GM19328 (cell line): Measurements from ENCODE around the gene RHBDF2.
"Not testable (repeated sequence)": the region's sequence is repeated elsewhere in the genome, so short reads cannot be mapped to it uniquely, and the experiment has no call there.

Source experiments
- ATAC-seq: cut with Tn5 transposase; IDR thresholded peaks from one replicate; pipeline ENCODE4 v1.9.1; 2021; ENCODE audit warnings: mild to moderate bottlenecking, moderate library complexity; ENCODE audit not compliant: unreplicated experiment

Gene RHBDF2

DNA sequence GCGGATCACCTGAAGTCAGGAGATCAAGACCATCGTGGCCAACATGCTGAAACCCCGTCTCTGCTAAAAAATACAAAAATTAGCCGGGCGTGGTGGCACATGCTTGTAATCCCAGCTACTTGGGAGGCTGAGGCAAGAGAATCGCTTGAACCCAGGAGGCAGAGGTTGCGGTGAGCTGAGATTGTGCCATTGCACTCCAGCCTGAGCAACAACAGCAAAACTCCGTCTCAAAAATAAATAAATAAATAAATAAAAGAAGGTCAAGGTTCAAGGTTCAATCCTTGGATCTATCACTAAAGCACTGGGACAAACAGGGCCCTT is 24.2 kb upstream of the RHBDF2 start:
- ATAC-seq = not testable (repeated sequence)

DNA sequence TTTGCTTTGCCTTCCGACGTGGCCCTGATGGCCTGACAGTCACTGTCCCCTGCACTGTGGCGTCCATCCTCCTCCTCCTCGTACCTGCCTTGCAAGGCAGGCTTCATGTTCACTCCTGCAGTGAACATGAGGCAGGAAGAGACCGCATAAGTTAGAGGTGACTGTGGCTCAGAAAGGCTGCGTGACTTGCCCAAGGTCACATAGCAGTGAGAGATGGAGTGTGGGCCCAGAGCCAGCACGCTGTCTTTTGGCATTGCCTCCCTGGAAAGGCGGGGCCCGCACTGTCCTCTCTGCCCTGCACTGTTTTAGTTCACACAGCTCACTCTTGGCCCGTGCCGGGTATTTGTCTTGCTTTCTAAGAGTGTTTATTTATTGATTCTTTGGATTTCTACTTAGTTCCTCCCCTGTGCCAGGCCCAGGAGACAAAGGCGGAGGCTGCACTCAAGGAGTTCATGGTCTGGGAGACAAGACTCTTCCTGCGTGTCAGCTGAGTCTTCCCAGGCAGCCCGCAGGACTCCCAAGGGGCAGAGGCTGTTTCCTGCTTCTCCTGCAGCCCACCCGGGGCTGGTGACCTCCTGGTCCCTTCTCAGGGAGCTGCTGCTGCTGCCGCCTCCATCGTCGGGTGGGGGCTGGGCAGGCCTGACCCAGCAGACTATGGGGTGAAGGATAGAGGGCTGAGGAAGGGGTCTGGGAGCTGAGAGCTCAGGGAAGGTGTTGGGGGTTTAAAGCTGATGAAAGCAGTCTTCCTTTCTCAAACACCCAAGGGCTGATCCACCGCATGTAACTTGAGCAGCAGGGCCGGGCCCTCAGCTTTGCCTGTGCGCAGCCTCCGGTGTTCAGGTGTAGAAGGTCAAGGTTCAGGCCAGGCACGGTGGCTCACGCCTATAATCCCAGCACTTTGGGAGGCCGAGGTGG is 23.6 kb upstream of the RHBDF2 start:
- ATAC-seq = no peak

DNA sequence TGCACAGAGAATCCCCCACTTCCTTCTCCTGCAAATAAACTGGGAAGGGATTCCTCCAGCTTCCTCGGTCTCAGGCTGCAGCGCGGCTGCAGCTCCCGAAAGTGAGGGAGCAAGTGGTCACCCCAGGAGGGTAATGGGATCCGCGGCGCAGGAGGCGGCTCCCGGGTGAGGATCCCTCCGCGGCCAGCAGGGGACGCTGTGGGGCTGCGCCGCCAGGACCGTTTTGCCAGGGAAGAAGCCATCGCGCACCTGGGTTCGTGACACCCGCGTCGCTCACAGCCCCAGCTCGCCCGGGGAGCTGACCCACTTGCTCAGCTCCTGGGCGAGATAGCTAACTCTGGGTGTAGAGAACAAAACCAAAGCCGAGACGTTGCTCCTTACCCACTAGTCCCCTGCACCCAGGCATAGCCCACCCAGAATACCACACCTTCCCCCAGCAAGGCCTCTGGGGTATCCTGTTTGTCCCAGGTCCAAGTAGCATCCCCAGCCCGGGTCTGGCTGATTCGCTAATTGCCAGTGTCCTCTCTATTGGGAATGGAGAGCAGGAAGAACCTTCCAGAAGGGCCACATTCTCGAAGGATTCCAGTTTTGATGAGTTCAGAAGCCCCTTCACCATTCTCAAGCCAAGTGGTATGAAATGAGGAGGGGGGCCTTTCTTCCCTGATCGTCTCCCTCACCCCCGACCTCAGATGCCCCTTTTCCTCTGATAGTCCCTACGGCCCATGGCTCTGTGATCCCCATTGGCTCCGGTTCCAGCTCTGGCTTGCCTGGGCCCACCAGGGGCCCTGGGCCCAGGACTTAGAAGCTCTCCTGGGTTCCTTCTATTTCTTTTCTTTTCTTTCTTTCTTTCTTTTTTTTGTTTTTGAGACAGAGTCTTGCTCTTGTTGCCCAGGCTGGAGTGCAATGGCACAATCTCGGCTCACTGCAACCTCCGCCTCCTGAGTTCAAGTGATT is 22.1 kb upstream of the RHBDF2 start:
- ATAC-seq = no peak

DNA sequence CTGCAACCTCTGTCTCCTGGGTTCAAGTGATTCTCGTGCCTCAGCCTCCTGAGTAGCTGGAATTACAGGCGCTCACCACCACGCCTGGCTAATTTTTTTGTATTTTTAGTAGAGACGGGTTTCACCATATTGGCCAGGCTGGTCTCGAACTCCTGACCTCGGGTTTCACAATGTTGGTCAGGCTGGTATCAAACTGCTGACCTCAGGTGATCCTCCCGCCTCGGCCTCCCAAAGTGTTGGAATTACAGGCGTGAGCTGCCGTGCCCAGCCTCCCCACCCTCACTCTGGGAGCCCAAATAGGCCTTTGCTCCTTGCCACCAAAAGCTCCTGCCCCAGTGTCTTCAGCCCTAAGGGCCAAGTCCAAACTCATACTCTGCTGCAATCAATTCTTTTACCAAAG is 20.5 kb upstream of the RHBDF2 start:
- ATAC-seq = not testable (repeated sequence)

GRCh38 chr17:76521262-76521661 is 20.0 kb upstream of the RHBDF2 start:
- ATAC-seq = no peak

- ATAC-seq = no peak
Measured at GRCh38 chr17:76519048-76519966, 18.1 kb upstream of the RHBDF2 start.

- ATAC-seq = no peak
Measured at GRCh38 chr17:76517638-76518038, 16.4 kb upstream of the RHBDF2 start.

DNA sequence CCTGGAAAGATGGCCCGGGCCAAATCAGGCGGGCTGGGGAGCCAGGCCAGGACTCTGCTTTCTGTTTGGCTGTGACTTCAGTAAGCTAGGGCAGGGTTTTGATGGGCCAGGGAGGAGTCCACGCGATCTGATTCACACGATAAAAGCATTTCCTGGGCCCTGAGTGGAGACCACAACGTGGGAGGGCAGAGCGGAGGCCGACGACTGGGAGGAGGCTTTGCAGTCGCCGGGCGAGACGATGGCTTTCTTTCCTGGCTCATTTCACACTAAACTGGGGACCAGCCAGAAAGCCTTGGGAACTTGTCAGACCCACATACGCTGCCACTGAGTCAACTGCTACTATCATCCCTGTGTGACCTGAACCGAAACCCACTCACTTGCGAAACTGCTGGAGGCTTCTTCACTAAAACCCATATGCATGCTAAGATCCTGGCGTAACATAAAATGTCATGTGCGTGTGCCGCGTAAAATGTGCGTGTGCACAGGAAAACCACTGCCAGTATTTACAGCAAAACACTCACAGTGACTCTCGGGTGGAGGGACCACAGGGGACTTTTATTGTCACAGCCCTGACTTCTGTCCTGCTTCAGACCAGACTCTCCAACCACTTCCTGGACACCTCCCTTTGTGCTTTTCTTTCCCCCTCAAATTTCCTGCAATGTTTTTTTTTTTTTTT is 14.2 kb upstream of the RHBDF2 start:
- no peak for ATAC-seq

- not testable (repeated sequence) for ATAC-seq
Measured at GRCh38 chr17:76514355-76514754, 13.1 kb upstream of the RHBDF2 start.

- no peak for ATAC-seq
Measured at GRCh38 chr17:76513306-76513692, 12.1 kb upstream of the RHBDF2 start.

- ATAC-seq = no peak
Measured at GRCh38 chr17:76512366-76513305, 11.4 kb upstream of the RHBDF2 start.

GRCh38 chr17:76511668-76512365 is 10.6 kb upstream of the RHBDF2 start:
- no peak for ATAC-seq

GRCh38 chr17:76510831-76511244 is 9.6 kb upstream of the RHBDF2 start:
- no peak for ATAC-seq

DNA sequence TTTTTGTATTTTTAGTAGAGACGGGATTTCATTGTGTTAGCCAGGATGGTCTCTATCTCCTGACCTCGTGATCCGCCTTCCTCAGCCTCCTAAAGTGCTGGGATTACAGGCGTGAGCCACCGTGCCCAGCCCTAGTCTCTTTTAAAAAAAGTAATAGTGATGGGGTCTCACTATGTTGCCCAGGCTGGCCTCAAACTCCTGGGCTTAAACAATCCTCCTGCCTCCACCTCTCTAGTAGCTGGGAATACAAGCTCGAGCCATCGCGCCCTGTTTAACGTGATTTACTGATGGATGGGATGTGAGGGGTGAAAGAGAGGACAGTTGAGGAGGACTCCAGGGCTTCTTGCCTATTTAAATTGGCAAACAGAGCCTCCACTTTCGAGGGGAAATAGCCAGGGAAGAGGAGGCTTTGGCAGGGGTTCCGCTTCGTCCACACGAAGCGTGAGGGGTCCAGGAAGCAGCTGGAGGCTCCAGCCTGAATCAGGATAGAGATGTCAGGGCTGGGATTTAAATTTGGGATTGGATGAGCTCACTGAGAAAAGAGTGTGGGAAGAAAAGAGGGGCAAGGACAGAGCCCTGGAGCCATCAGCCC is 7.3 kb upstream of the RHBDF2 start:
- ATAC-seq = not testable (repeated sequence)

- ATAC-seq = no peak
Measured at GRCh38 chr17:76506408-76507345, 5.5 kb upstream of the RHBDF2 start.

GRCh38 chr17:76504117-76504516 is 2.9 kb upstream of the RHBDF2 start:
- ATAC-seq = no peak
